ENCODE results near the gene ODF4. TPM values are rescaled to one million over a fixed set of nuclear protein-coding genes. Genes with fewer than 3 reads are reported as not detected.

The ODF4 gene
- polyA plus RNA-seq, 1 experiment = not detected

DNA sequence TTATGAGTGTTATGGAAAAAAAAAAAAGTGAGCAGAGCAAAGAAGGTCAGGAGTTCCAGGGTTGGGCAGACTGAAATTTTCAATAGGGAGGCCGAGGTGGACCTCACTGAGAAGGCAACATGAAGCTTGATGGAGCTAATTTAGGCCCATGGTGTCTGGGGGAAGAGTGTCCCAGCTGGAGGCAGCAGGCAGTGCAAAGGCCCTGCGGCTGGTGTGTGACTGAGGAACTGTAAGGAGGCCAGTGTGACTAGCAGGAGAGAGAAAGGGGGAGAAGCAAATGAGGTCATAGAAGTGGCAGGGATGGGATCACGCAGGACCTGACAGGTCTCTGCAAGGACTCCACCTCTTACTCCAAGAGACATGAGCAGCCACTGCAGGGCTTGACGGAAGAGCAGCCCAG lies 19.4 kb upstream of the ODF4 start:
- POLR2A ChIA-PET = no interaction called here
- TF ChIP-seq, protein P1, sequence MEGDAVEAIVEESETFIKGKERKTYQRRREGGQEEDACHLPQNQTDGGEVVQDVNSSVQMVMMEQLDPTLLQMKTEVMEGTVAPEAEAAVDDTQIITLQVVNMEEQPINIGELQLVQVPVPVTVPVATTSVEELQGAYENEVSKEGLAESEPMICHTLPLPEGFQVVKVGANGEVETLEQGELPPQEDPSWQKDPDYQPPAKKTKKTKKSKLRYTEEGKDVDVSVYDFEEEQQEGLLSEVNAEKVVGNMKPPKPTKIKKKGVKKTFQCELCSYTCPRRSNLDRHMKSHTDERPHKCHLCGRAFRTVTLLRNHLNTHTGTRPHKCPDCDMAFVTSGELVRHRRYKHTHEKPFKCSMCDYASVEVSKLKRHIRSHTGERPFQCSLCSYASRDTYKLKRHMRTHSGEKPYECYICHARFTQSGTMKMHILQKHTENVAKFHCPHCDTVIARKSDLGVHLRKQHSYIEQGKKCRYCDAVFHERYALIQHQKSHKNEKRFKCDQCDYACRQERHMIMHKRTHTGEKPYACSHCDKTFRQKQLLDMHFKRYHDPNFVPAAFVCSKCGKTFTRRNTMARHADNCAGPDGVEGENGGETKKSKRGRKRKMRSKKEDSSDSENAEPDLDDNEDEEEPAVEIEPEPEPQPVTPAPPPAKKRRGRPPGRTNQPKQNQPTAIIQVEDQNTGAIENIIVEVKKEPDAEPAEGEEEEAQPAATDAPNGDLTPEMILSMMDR (IDR thresholded peaks at IDR 0.05; ENCODE audit: low read depth, low read length) = no peak
- Histone ChIP-seq H3K27me3 (ENCODE audit: control insufficient read depth, insufficient read depth, low read length) (peaks cover 37% of the 10 kb centered on the region), H3K27ac (ENCODE audit: low read depth, low read length) (no peak overlapping the region), H3K4me3 (ENCODE audit: low read depth, low read length) (no peak overlapping the region), H3K9me3 (ENCODE audit: control insufficient read depth, insufficient read depth, low read length) (no peaks in the 10 kb centered on the region)
- CTCF ChIA-PET = no interaction called here
- DNase-seq (ENCODE audit: low read depth, low spot score) = no peak

- Histone ChIP-seq H3K4me3 (ENCODE audit: low read depth, low read length) (no peak overlapping the region), H3K9me3 (ENCODE audit: control insufficient read depth, insufficient read depth, low read length) (no peaks in the 10 kb centered on the region), H3K27me3 (ENCODE audit: control insufficient read depth, insufficient read depth, low read length) (peaks cover 30% of the 10 kb centered on the region), H3K27ac (ENCODE audit: low read depth, low read length) (no peak overlapping the region)
- ChIA-PET POLR2A (no interaction called here), CTCF (no interaction called here)
- no peak for DNase-seq (ENCODE audit: low read depth, low spot score)
- TF ChIP-seq, protein P1 (IDR thresholded peaks at IDR 0.05; ENCODE audit: low read depth, low read length) = no peak
Measured at GRCh38 chr17:8320990-8321389, 18.6 kb upstream of the ODF4 start.

DNA sequence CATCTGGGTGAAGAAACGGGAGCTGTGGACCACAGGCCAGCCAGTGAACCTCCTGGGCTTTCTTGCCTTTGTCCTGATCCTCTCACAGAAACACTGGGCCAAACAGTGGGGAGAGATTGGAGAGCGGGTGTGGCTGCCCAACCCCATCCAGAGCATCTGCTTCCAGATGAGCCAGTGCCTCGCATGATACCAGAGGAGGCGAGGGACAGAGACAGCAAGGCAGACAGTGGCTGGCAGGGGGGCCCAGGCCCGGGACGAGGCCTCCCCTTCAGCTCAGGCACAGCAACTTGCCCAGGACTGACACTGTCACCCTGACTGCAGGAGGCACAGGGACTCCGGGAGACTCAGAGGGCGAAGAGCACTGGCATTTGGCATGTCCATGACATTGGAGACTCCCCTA lies 17.6 kb upstream of the ODF4 start:
- ChIA-PET POLR2A (no interaction called here), CTCF (no interaction called here)
- Histone ChIP-seq H3K27ac (ENCODE audit: low read depth, low read length) (no peak overlapping the region), H3K27me3 (ENCODE audit: control insufficient read depth, insufficient read depth, low read length) (peaks cover 22% of the 10 kb centered on the region), H3K9me3 (ENCODE audit: control insufficient read depth, insufficient read depth, low read length) (no peaks in the 10 kb centered on the region; the same call in 1 of the 2 replicates), H3K4me3 (ENCODE audit: low read depth, low read length) (no peak overlapping the region)
- TF ChIP-seq, protein P1 (IDR thresholded peaks at IDR 0.05; ENCODE audit: low read depth, low read length) = no peak
- no peak for DNase-seq (ENCODE audit: low read depth, low spot score)

- ChIA-PET CTCF (no interaction called here), POLR2A (no interaction called here)
- DNase-seq (ENCODE audit: low read depth, low spot score) = no peak
- Histone ChIP-seq H3K27ac (ENCODE audit: low read depth, low read length) (no peak overlapping the region), H3K4me3 (ENCODE audit: low read depth, low read length) (no peak overlapping the region), H3K9me3 (ENCODE audit: control insufficient read depth, insufficient read depth, low read length) (no peaks in the 10 kb centered on the region; the same call in 1 of the 2 replicates), H3K27me3 (ENCODE audit: control insufficient read depth, insufficient read depth, low read length) (peaks cover 12% of the 10 kb centered on the region)
- TF ChIP-seq, protein P1 (IDR thresholded peaks at IDR 0.05; ENCODE audit: low read depth, low read length) = no peak
Measured at GRCh38 chr17:8324132-8324531, 15.5 kb upstream of the ODF4 start.

DNA sequence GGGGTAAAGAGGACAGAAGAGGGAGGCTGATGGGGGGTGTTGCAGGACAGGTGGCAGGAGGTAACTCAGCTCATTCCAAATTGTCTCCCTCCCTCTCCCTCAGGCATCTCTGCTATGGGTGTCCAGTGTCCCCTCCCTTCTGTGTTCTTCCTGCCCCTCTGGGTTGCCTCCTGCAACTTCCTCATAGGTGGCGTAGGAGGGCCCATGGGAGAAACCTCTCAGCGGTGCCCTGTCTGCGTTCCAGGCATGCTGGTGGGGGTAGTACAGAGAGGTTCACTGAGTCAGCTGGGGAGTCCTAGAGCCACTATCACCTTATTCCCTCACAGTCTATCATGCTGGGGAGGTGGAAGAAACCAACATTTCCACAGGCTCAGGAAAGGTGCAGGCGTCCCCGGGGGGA lies 14.7 kb upstream of the ODF4 start:
- Histone ChIP-seq H3K9me3 (ENCODE audit: control insufficient read depth, insufficient read depth, low read length) (no peaks in the 10 kb centered on the region; the same call in 1 of the 2 replicates), H3K4me3 (ENCODE audit: low read depth, low read length) (no peak overlapping the region), H3K27ac (ENCODE audit: low read depth, low read length) (no peak overlapping the region), H3K27me3 (ENCODE audit: control insufficient read depth, insufficient read depth, low read length) (peaks cover 12% of the 10 kb centered on the region)
- TF ChIP-seq, protein P1 (IDR thresholded peaks at IDR 0.05; ENCODE audit: low read depth, low read length) = no peak
- ChIA-PET POLR2A (no interaction called here), CTCF (no interaction called here)
- DNase-seq (ENCODE audit: low read depth, low spot score) = no peak

All from AG04450 (cell line).